GM23338 (cell line): ENCODE data around the gene SMAP2.

Experiments used
- CTCF ChIP-seq, 2 experiments: fragments of 200-600 bp in 1 of 2; sonication (generic) in 1 of 2; conservative IDR thresholded peaks; 2 replicates each; pipeline versions ENCODE4 v1.5.1 to v1.6.1; 2016 to 2017; ENCODE audit warnings: antibody characterized with exemption in 2 of 2, low read depth in 2 of 2, mild to moderate bottlenecking in 2 of 2, moderate library complexity in 1 of 2
- POLR2AphosphoS5 ChIP-seq: IDR thresholded peaks from 2 replicates; pipeline ENCODE4 v1.6.1; 2016; ENCODE audit warnings: antibody characterized with exemption, low read depth

- no peak for TF ChIP-seq CTCF (conservative IDR thresholded peaks at IDR 0.05; ENCODE audit: low read depth in 2 of 2)
- TF ChIP-seq POLR2AphosphoS5 = no peak
Measured at GRCh38 chr1:40341491-40342380, 31.8 kb upstream of the SMAP2 start.
